Measurements from ENCODE around the gene COL26A1. TPM values are rescaled to one million over a fixed set of nuclear protein-coding genes. Genes with fewer than 3 reads are reported as not detected.
"Not testable (repeated sequence)": the region's sequence is repeated elsewhere in the genome, so short reads cannot be mapped to it uniquely, and the experiment has no call there.

Gene COL26A1
- total RNA-seq, 4 donors from 2014 or later: not detected

GRCh38 chr7:101479217-101479616 is 116.5 kb downstream of the COL26A1 start:
- DNase-seq (no peak), ATAC-seq (no peak)
- Histone ChIP-seq H3K36me3 (no peaks in the 10 kb centered on the region), H3K27ac (no peak overlapping the region), H3K4me1 (no peaks in the 10 kb centered on the region), H3K9me3 (peaks cover 0 to 4% (median 0%) of the 10 kb centered on the region in 3 donors), H3K4me3 (peak overlapping the region in 1 of 4 donors; percentile 13), H3K27me3 (no peaks in the 10 kb centered on the region)
- in situ Hi-C loops (cut with MboI; ENCODE audit: low sequenced_read_pairs in 4 of 4): no loop called here
- no peak for TF ChIP-seq POLR2A (IDR thresholded peaks at IDR 0.05)
- no peak for TF ChIP-seq CTCF (IDR thresholded peaks at IDR 0.05 in 4 of 5, conservative IDR thresholded peaks at IDR 0.05 in 1 of 5)
- intact Hi-C loops (cut with DNase I; ENCODE audit: low total_unique reads): no loop called here

- H3K27ac ChIP-seq; DNase-seq; in situ Hi-C loops (cut with MboI; ENCODE audit: low sequenced_read_pairs in 4 of 4): not testable (repeated sequence)
These were observed 123.4 kb downstream of the COL26A1 start for GRCh38 chr7:101486056-101486432.

GRCh38 chr7:101486433-101487104 is 123.9 kb downstream of the COL26A1 start:
- Histone ChIP-seq H3K4me3 (no peak overlapping the region), H3K36me3 (no peaks in the 10 kb centered on the region), H3K27me3 (peaks cover 5 to 22% (median 22%) of the 10 kb centered on the region in 3 donors), H3K9me3 (no peaks in the 10 kb centered on the region), H3K4me1 (no peaks in the 10 kb centered on the region), H3K27ac (no peak overlapping the region)
- TF ChIP-seq CTCF (IDR thresholded peaks at IDR 0.05 in 4 of 5, conservative IDR thresholded peaks at IDR 0.05 in 1 of 5) (no peak), POLR2A (IDR thresholded peaks at IDR 0.05) (no peak)
- no peak for DNase-seq
- in situ Hi-C loops (cut with MboI; ENCODE audit: low sequenced_read_pairs in 4 of 4): no loop called here
- no peak for ATAC-seq
- intact Hi-C loops (cut with DNase I; ENCODE audit: low total_unique reads): no loop called here

More at GRCh38 chr7:101486056-101486432, 123.4 kb downstream of the COL26A1 start:
- ATAC-seq; H3K36me3 ChIP-seq; H3K9me3 ChIP-seq; H3K4me1 ChIP-seq; H3K4me3 ChIP-seq; intact Hi-C loops (cut with DNase I; ENCODE audit: low total_unique reads): not testable (repeated sequence)
- H3K27me3 ChIP-seq: peaks cover 5 to 22% (median 21%) of the 10 kb centered on the region in 3 donors

- Histone ChIP-seq H3K4me3 (no peak overlapping the region), H3K27me3 (peaks cover 7 to 26% (median 22%) of the 10 kb centered on the region in 3 donors), H3K4me1 (no peaks in the 10 kb centered on the region), H3K27ac (no peak overlapping the region), H3K36me3 (no peaks in the 10 kb centered on the region), H3K9me3 (no peaks in the 10 kb centered on the region)
- no peak for TF ChIP-seq CTCF (IDR thresholded peaks at IDR 0.05 in 4 of 5, conservative IDR thresholded peaks at IDR 0.05 in 1 of 5)
- no peak for TF ChIP-seq POLR2A (IDR thresholded peaks at IDR 0.05)
- in situ Hi-C loops (cut with MboI; ENCODE audit: low sequenced_read_pairs in 4 of 4) (no loop called here), intact Hi-C loops (cut with DNase I; ENCODE audit: low total_unique reads) (no loop called here)
- ATAC-seq: no peak
- no peak for DNase-seq
These were observed 124.4 kb downstream of the COL26A1 start for GRCh38 chr7:101487105-101487458.

- H3K27me3 ChIP-seq: peaks cover 10 to 26% (median 22%) of the 10 kb centered on the region in 3 donors
- DNase-seq (no peak), ATAC-seq (no peak)
- in situ Hi-C loops (cut with MboI; ENCODE audit: low sequenced_read_pairs in 4 of 4) (no loop called here), intact Hi-C loops (cut with DNase I; ENCODE audit: low total_unique reads) (no loop called here)
- no peak overlapping the region for H3K27ac ChIP-seq
- H3K9me3 ChIP-seq: no peaks in the 10 kb centered on the region
- no peaks in the 10 kb centered on the region for H3K36me3 ChIP-seq
- TF ChIP-seq CTCF (IDR thresholded peaks at IDR 0.05 in 4 of 5, conservative IDR thresholded peaks at IDR 0.05 in 1 of 5) (no peak), POLR2A (IDR thresholded peaks at IDR 0.05) (no peak)
- H3K4me1 ChIP-seq: no peaks in the 10 kb centered on the region
- no peak overlapping the region for H3K4me3 ChIP-seq
These were observed 125.1 kb downstream of the COL26A1 start for GRCh38 chr7:101487753-101488152.

Measured in gastrocnemius medialis (tissue), 4 donors.